Mucosa of rectum (tissue), 2 donors: ENCODE data around the gene ACVR1B.
A peak's percentile ranks its signal among the peaks of the same experiment; 100 is the strongest.

ENCODE experiments used
- H3K27ac ChIP-seq, 2 donors: one replicate each; pipeline ENCODE4 v1.7.0; 2013; ENCODE audit warnings: inconsistent platforms in 2 of 2, low read depth in 2 of 2, low read length in 2 of 2
- H3K27me3 ChIP-seq, 2 donors: one replicate each; pipeline ENCODE4 v1.7.0; 2013; ENCODE audit warnings: low read length in 2 of 2; ENCODE audit not compliant: control insufficient read depth in 2 of 2, insufficient read depth in 2 of 2
- H3K36me3 ChIP-seq, 2 donors: one replicate each; pipeline ENCODE4 v1.7.0; 2013; ENCODE audit warnings: low read length in 2 of 2; ENCODE audit not compliant: control insufficient read depth in 2 of 2, insufficient read depth in 2 of 2
- H3K4me1 ChIP-seq, 2 donors: one replicate each; pipeline ENCODE4 v1.7.0; 2013; ENCODE audit warnings: low read length in 2 of 2, mild to moderate bottlenecking in 1 of 2; ENCODE audit not compliant: control insufficient read depth in 2 of 2, insufficient read depth in 2 of 2
- H3K4me3 ChIP-seq, 2 donors: one replicate each; pipeline ENCODE4 v1.7.0; 2013; ENCODE audit warnings: low read length in 2 of 2
- H3K9ac ChIP-seq, 2 donors: one replicate each; pipeline ENCODE4 v1.7.0; 2013; ENCODE audit warnings: low read length in 2 of 2, low read depth in 1 of 2, mild to moderate bottlenecking in 1 of 2
- H3K9me3 ChIP-seq, 2 donors: one replicate each; pipeline ENCODE4 v1.7.0; 2013; ENCODE audit warnings: low read length in 2 of 2; ENCODE audit not compliant: control insufficient read depth in 2 of 2
- donor health status: healthy.
- donor health status: Normal muscosa, but diverticular disease.

ACVR1B gene

GRCh38 chr12:52009081-52009751 lies 57.7 kb downstream of the ACVR1B start:
- peaks cover 8 to 13% of the 10 kb centered on the region in 2 donors for H3K27me3 ChIP-seq
- no peak overlapping the region for H3K9ac ChIP-seq
- peak overlapping the region; percentile 77 to 79 for H3K27ac ChIP-seq
- H3K4me3 ChIP-seq, result peak overlapping the region in 1 of 2 donors; percentile 67
- H3K36me3 ChIP-seq, result peaks cover 3 to 5% of the 10 kb centered on the region in 2 donors
- H3K4me1 ChIP-seq, result peaks cover 11 to 21% of the 10 kb centered on the region in 2 donors
- no peaks in the 10 kb centered on the region for H3K9me3 ChIP-seq

GRCh38 chr12:52010152-52010622 lies 58.7 kb downstream of the ACVR1B start:
- peaks cover 11 to 21% of the 10 kb centered on the region in 2 donors for H3K4me1 ChIP-seq
- H3K9ac ChIP-seq, result peak overlapping the region; percentile 13 to 52
- no peaks in the 10 kb centered on the region for H3K9me3 ChIP-seq
- peak overlapping the region; percentile 77 to 79 for H3K27ac ChIP-seq
- peaks cover 9 to 15% of the 10 kb centered on the region in 2 donors for H3K27me3 ChIP-seq
- no peak overlapping the region for H3K4me3 ChIP-seq
- peaks cover 3 to 5% of the 10 kb centered on the region in 2 donors for H3K36me3 ChIP-seq

- Histone ChIP-seq H3K4me3 (no peak overlapping the region), H3K36me3 (peaks cover 3 to 5% of the 10 kb centered on the region in 2 donors), H3K27me3 (peaks cover 4 to 8% of the 10 kb centered on the region in 2 donors), H3K9ac (peak overlapping the region in 1 of 2 donors; percentile 13), H3K27ac (peak overlapping the region; percentile 77 to 79), H3K4me1 (peaks cover 10 to 21% of the 10 kb centered on the region in 2 donors), H3K9me3 (no peaks in the 10 kb centered on the region)
Observed at GRCh38 chr12:52010692-52011601, 59.4 kb downstream of the ACVR1B start.

- H3K9ac ChIP-seq, result no peak overlapping the region
- H3K9me3 ChIP-seq, result no peaks in the 10 kb centered on the region
- H3K36me3 ChIP-seq, result peaks cover 3 to 5% of the 10 kb centered on the region in 2 donors
- peaks cover 3 to 5% of the 10 kb centered on the region in 2 donors for H3K27me3 ChIP-seq
- peaks cover 5 to 21% of the 10 kb centered on the region in 2 donors for H3K4me1 ChIP-seq
- no peak overlapping the region for H3K27ac ChIP-seq
- no peak overlapping the region for H3K4me3 ChIP-seq
Observed at GRCh38 chr12:52011602-52012214, 60.2 kb downstream of the ACVR1B start.

- peaks cover 3 to 6% of the 10 kb centered on the region in 2 donors for H3K27me3 ChIP-seq
- H3K36me3 ChIP-seq, result peaks cover 3 to 5% of the 10 kb centered on the region in 2 donors
- no peaks in the 10 kb centered on the region for H3K9me3 ChIP-seq
- no peak overlapping the region for H3K4me3 ChIP-seq
- H3K27ac ChIP-seq, result no peak overlapping the region
- H3K9ac ChIP-seq, result no peak overlapping the region
- H3K4me1 ChIP-seq, result peaks cover 5 to 15% of the 10 kb centered on the region in 2 donors
Observed at GRCh38 chr12:52013626-52014310, 62.3 kb downstream of the ACVR1B start.

- Histone ChIP-seq H3K36me3 (peaks cover 3 to 5% of the 10 kb centered on the region in 2 donors), H3K27ac (no peak overlapping the region), H3K27me3 (peaks cover 6% of the 10 kb centered on the region in 2 donors), H3K9ac (no peak overlapping the region), H3K4me1 (peaks cover 5 to 8% of the 10 kb centered on the region in 2 donors), H3K9me3 (no peaks in the 10 kb centered on the region), H3K4me3 (no peak overlapping the region)
Observed at GRCh38 chr12:52014567-52015530, 63.4 kb downstream of the ACVR1B start.

- no peaks in the 10 kb centered on the region for H3K9me3 ChIP-seq
- H3K36me3 ChIP-seq, result peaks cover 3 to 5% of the 10 kb centered on the region in 2 donors
- H3K9ac ChIP-seq, result no peak overlapping the region
- peaks cover 6 to 8% of the 10 kb centered on the region in 2 donors for H3K27me3 ChIP-seq
- H3K27ac ChIP-seq, result no peak overlapping the region
- no peak overlapping the region for H3K4me3 ChIP-seq
- peaks cover 6 to 9% of the 10 kb centered on the region in 2 donors for H3K4me1 ChIP-seq
Observed at GRCh38 chr12:52015532-52016041, 64.1 kb downstream of the ACVR1B start.

GRCh38 chr12:52018433-52019112 lies 67.1 kb downstream of the ACVR1B start:
- H3K27me3 ChIP-seq, result peaks cover 6 to 9% of the 10 kb centered on the region in 2 donors
- H3K36me3 ChIP-seq, result peaks cover 2 to 3% of the 10 kb centered on the region in 2 donors
- H3K4me1 ChIP-seq, result peaks cover 8% of the 10 kb centered on the region in 2 donors
- H3K9me3 ChIP-seq, result no peaks in the 10 kb centered on the region
- no peak overlapping the region for H3K9ac ChIP-seq
- no peak overlapping the region for H3K4me3 ChIP-seq
- no peak overlapping the region for H3K27ac ChIP-seq
